GM21515 (cell line): ENCODE results near the gene ABHD17A.
"Not testable (repeated sequence)": the region's sequence is repeated elsewhere in the genome, so short reads cannot be mapped to it uniquely, and the experiment has no call there.

ENCODE experiments used
- ATAC-seq: cut with Tn5 transposase; IDR thresholded peaks from one replicate; pipeline ENCODE4 v1.9.1; 2021; ENCODE audit not compliant: unreplicated experiment

The ABHD17A gene

GRCh38 chr19:1911098-1911497, 25.8 kb upstream of the ABHD17A start:
- no peak for ATAC-seq

- no peak for ATAC-seq
Measured at GRCh38 chr19:1910177-1910576, 24.9 kb upstream of the ABHD17A start.

GRCh38 chr19:1909761-1910080, 24.4 kb upstream of the ABHD17A start:
- no peak for ATAC-seq

- no peak for ATAC-seq
Measured at GRCh38 chr19:1908364-1908678, 23.0 kb upstream of the ABHD17A start.

GRCh38 chr19:1907563-1908363, 22.5 kb upstream of the ABHD17A start:
- ATAC-seq: no peak

GRCh38 chr19:1906985-1907562, 21.8 kb upstream of the ABHD17A start:
- no peak for ATAC-seq

- no peak for ATAC-seq
Measured at GRCh38 chr19:1905863-1906375, 20.6 kb upstream of the ABHD17A start.

GRCh38 chr19:1905110-1905862, 20.0 kb upstream of the ABHD17A start, which contains the start of the genes ADAT3 and SCAMP4:
Gene ADAT3, plus strand, starts transcription at chr19:1905399. Its CDS starts 6,649 bp downstream, at chr19:1912048.
Gene SCAMP4, plus strand, starts transcription at chr19:1905399. Its CDS starts 9,621 bp downstream, at chr19:1915020.
- peak; percentile 78 for ATAC-seq

- no peak for ATAC-seq
Measured at GRCh38 chr19:1904860-1905109, 19.5 kb upstream of the ABHD17A start.

- ATAC-seq: no peak
Measured at GRCh38 chr19:1902923-1903322, 17.6 kb upstream of the ABHD17A start.

GRCh38 chr19:1901940-1902404, 16.7 kb upstream of the ABHD17A start:
- ATAC-seq: no peak

GRCh38 chr19:1896508-1896907, 11.2 kb upstream of the ABHD17A start:
- ATAC-seq: no peak

- no peak for ATAC-seq
Measured at GRCh38 chr19:1893791-1894190, 8.5 kb upstream of the ABHD17A start.

- ATAC-seq: no peak
Measured at GRCh38 chr19:1889907-1890306, 4.6 kb upstream of the ABHD17A start.

- ATAC-seq: no peak
Measured at GRCh38 chr19:1888385-1888784, 3.1 kb upstream of the ABHD17A start.

- not testable (repeated sequence) for ATAC-seq
Measured at GRCh38 chr19:1886360-1886759, 1.1 kb upstream of the ABHD17A start.

- peak; percentile 18 for ATAC-seq
Measured at GRCh38 chr19:1884719-1885334, 469 bp downstream of the ABHD17A start.

- no peak for ATAC-seq
Measured at GRCh38 chr19:1884291-1884718, 991 bp downstream of the ABHD17A start.

GRCh38 chr19:1883784-1884183, 1.5 kb downstream of the ABHD17A start:
- no peak for ATAC-seq

- no peak for ATAC-seq
Measured at GRCh38 chr19:1882786-1883692, 2.3 kb downstream of the ABHD17A start.
